ENCODE data around the gene TMEM94. TPM values are rescaled to one million over a fixed set of nuclear protein-coding genes. Genes with fewer than 3 reads are reported as not detected.

The TMEM94 gene
- total RNA-seq, 1 donor from 2014 or later = 197 TPM

GRCh38 chr17:75524269-75524969 lies 68.0 kb downstream of the TMEM94 start:
- H3K4me1 Mint-ChIP-seq (ENCODE audit: low read depth) = peaks cover 17% of the 10 kb centered on the region
- H3K4me3 Mint-ChIP-seq (ENCODE audit: low read depth) = peak overlapping the region; percentile 72
- peaks cover 11% of the 10 kb centered on the region for H3K36me3 Mint-ChIP-seq (ENCODE audit: insufficient read depth)
- H3K27ac Mint-ChIP-seq = peak overlapping the region; percentile 86
- no peak for TF ChIP-seq CTCF (IDR thresholded peaks at IDR 0.05; ENCODE audit: unreplicated experiment)
- no peaks in the 10 kb centered on the region for H3K9me3 Mint-ChIP-seq (ENCODE audit: low read depth)
- H3K27me3 Mint-ChIP-seq = no peaks in the 10 kb centered on the region
- no peak for DNase-seq (ENCODE audit: low spot score, unreplicated experiment)

GRCh38 chr17:75524970-75525805 lies 68.8 kb downstream of the TMEM94 start, which contains the start of gene LLGL2:
LLGL2 (plus strand) TSS chr17:75525697; CDS start chr17:75543427, 17,730 bp downstream.
- peak; percentile 56 for TF ChIP-seq CTCF (IDR thresholded peaks at IDR 0.05; ENCODE audit: unreplicated experiment)
- Mint-ChIP-seq H3K9me3 (ENCODE audit: low read depth) (no peaks in the 10 kb centered on the region), H3K4me3 (ENCODE audit: low read depth) (peak within 1 kb of the TSS; percentile 91), H3K27ac (peak within 1 kb of the TSS; percentile 97), H3K36me3 (ENCODE audit: insufficient read depth) (peaks cover 7% of the 10 kb centered on the region), H3K4me1 (ENCODE audit: low read depth) (peaks cover 19% of the 10 kb centered on the region), H3K27me3 (no peaks in the 10 kb centered on the region)
- DNase-seq (ENCODE audit: low spot score, unreplicated experiment) = peak; percentile 89

GRCh38 chr17:75525806-75526554 lies 69.5 kb downstream of the TMEM94 start:
- Mint-ChIP-seq H3K27me3 (no peaks in the 10 kb centered on the region), H3K4me1 (ENCODE audit: low read depth) (peaks cover 24% of the 10 kb centered on the region), H3K4me3 (ENCODE audit: low read depth) (peak overlapping the region; percentile 91), H3K9me3 (ENCODE audit: low read depth) (no peaks in the 10 kb centered on the region), H3K27ac (peak overlapping the region; percentile 97), H3K36me3 (ENCODE audit: insufficient read depth) (peaks cover 7% of the 10 kb centered on the region)
- DNase-seq (ENCODE audit: low spot score, unreplicated experiment) = no peak
- no peak for TF ChIP-seq CTCF (IDR thresholded peaks at IDR 0.05; ENCODE audit: unreplicated experiment)

- Mint-ChIP-seq H3K9me3 (ENCODE audit: low read depth) (no peaks in the 10 kb centered on the region), H3K4me3 (ENCODE audit: low read depth) (peak overlapping the region; percentile 91), H3K27me3 (no peaks in the 10 kb centered on the region), H3K36me3 (ENCODE audit: insufficient read depth) (peaks cover 7% of the 10 kb centered on the region), H3K27ac (peak overlapping the region; percentile 97), H3K4me1 (ENCODE audit: low read depth) (peaks cover 31% of the 10 kb centered on the region)
- DNase-seq (ENCODE audit: low spot score, unreplicated experiment) = peak; percentile 37
- peak; percentile 6 for TF ChIP-seq CTCF (IDR thresholded peaks at IDR 0.05; ENCODE audit: unreplicated experiment)
Observed at GRCh38 chr17:75526555-75527270, 70.3 kb downstream of the TMEM94 start.
